ENCODE results near the gene DAAM2. TPM values are rescaled to one million over a fixed set of nuclear protein-coding genes. Genes with fewer than 3 reads are reported as not detected.

The DAAM2 gene
- total and polyA plus RNA-seq, 2 donors (not counting 1 experiment from before 2014, with no cell fraction given): 41.5 to 48.2 TPM

GRCh38 chr6:39947611-39948068, 155.5 kb downstream of the DAAM2 start:
- no peaks in the 10 kb centered on the region for H4K20me1 ChIP-seq (ENCODE audit: control insufficient read depth, extremely low read depth, insufficient read depth, low read length)
- H3K4me3 ChIP-seq (replicated peaks in 1 of 4; ENCODE audit: control extremely low read depth in 1 of 4, insufficient read depth in 1 of 4, low read depth in 3 of 4, low read length in 4 of 4): no peak overlapping the region
- no peak overlapping the region for H3K9ac ChIP-seq (ENCODE audit: insufficient read depth, low read length)
- no peak for DNase-seq (ENCODE audit: low read depth in 2 of 2)
- no peaks in the 10 kb centered on the region for H3K9me3 ChIP-seq (ENCODE audit: control insufficient read depth, insufficient read depth, low read depth, low read length)
- no peak overlapping the region for H3K27ac ChIP-seq (ENCODE audit: insufficient read depth, low read length)
- no peak overlapping the region for H2AFZ ChIP-seq (ENCODE audit: low read length)
- peaks cover 2% of the 10 kb centered on the region for H3K27me3 ChIP-seq (ENCODE audit: control insufficient read depth, insufficient read depth, low read length)
- no peak for TF ChIP-seq EZH2 (IDR thresholded peaks at IDR 0.05; ENCODE audit: low read length, missing control alignments)
- TF ChIP-seq CTCF (conservative IDR thresholded peaks at IDR 0.05 in 1 of 2, IDR thresholded peaks at IDR 0.05 in 1 of 2; ENCODE audit: low read depth in 1 of 2, low read length in 2 of 2): no peak
- no peaks in the 10 kb centered on the region for H3K79me2 ChIP-seq (ENCODE audit: control insufficient read depth, insufficient read depth, low read length)
- no peaks in the 10 kb centered on the region for H3K4me1 ChIP-seq (ENCODE audit: control insufficient read depth, extremely low read depth, insufficient read depth, low read length)
- no peak overlapping the region for H3K4me2 ChIP-seq (ENCODE audit: extremely low read depth, insufficient read depth, low read length)
- H3K36me3 ChIP-seq (ENCODE audit: control insufficient read depth, insufficient read depth, low read length): no peaks in the 10 kb centered on the region

- no peaks in the 10 kb centered on the region for H3K9me3 ChIP-seq (ENCODE audit: control insufficient read depth, insufficient read depth, low read depth, low read length)
- no peak overlapping the region for H3K4me2 ChIP-seq (ENCODE audit: extremely low read depth, insufficient read depth, low read length)
- peaks cover 2% of the 10 kb centered on the region for H3K27me3 ChIP-seq (ENCODE audit: control insufficient read depth, insufficient read depth, low read length)
- no peak overlapping the region for H3K4me3 ChIP-seq (replicated peaks in 1 of 4; ENCODE audit: control extremely low read depth in 1 of 4, insufficient read depth in 1 of 4, low read depth in 3 of 4, low read length in 4 of 4)
- H3K79me2 ChIP-seq (ENCODE audit: control insufficient read depth, insufficient read depth, low read length): no peaks in the 10 kb centered on the region
- H2AFZ ChIP-seq (ENCODE audit: low read length): no peak overlapping the region
- TF ChIP-seq CTCF (conservative IDR thresholded peaks at IDR 0.05 in 1 of 2, IDR thresholded peaks at IDR 0.05 in 1 of 2; ENCODE audit: low read depth in 1 of 2, low read length in 2 of 2) (no peak), EZH2 (IDR thresholded peaks at IDR 0.05; ENCODE audit: low read length, missing control alignments) (no peak)
- DNase-seq (ENCODE audit: low read depth in 2 of 2): no peak
- no peak overlapping the region for H3K27ac ChIP-seq (ENCODE audit: insufficient read depth, low read length)
- no peak overlapping the region for H3K9ac ChIP-seq (ENCODE audit: insufficient read depth, low read length)
- H3K36me3 ChIP-seq (ENCODE audit: control insufficient read depth, insufficient read depth, low read length): no peaks in the 10 kb centered on the region
- H4K20me1 ChIP-seq (ENCODE audit: control insufficient read depth, extremely low read depth, insufficient read depth, low read length): no peaks in the 10 kb centered on the region
- no peaks in the 10 kb centered on the region for H3K4me1 ChIP-seq (ENCODE audit: control insufficient read depth, extremely low read depth, insufficient read depth, low read length)
Observed at GRCh38 chr6:39948199-39948791, 156.1 kb downstream of the DAAM2 start.

- no peak overlapping the region for H3K9ac ChIP-seq (ENCODE audit: insufficient read depth, low read length)
- peaks cover 2% of the 10 kb centered on the region for H3K27me3 ChIP-seq (ENCODE audit: control insufficient read depth, insufficient read depth, low read length)
- no peak overlapping the region for H3K4me2 ChIP-seq (ENCODE audit: extremely low read depth, insufficient read depth, low read length)
- DNase-seq (ENCODE audit: low read depth in 2 of 2): no peak
- no peak overlapping the region for H3K27ac ChIP-seq (ENCODE audit: insufficient read depth, low read length)
- no peaks in the 10 kb centered on the region for H3K79me2 ChIP-seq (ENCODE audit: control insufficient read depth, insufficient read depth, low read length)
- H2AFZ ChIP-seq (ENCODE audit: low read length): no peak overlapping the region
- no peaks in the 10 kb centered on the region for H3K4me1 ChIP-seq (ENCODE audit: control insufficient read depth, extremely low read depth, insufficient read depth, low read length)
- H4K20me1 ChIP-seq (ENCODE audit: control insufficient read depth, extremely low read depth, insufficient read depth, low read length): no peaks in the 10 kb centered on the region
- H3K4me3 ChIP-seq (replicated peaks in 1 of 4; ENCODE audit: control extremely low read depth in 1 of 4, insufficient read depth in 1 of 4, low read depth in 3 of 4, low read length in 4 of 4): no peak overlapping the region
- TF ChIP-seq CTCF (conservative IDR thresholded peaks at IDR 0.05 in 1 of 2, IDR thresholded peaks at IDR 0.05 in 1 of 2; ENCODE audit: low read depth in 1 of 2, low read length in 2 of 2): no peak
- TF ChIP-seq EZH2 (IDR thresholded peaks at IDR 0.05; ENCODE audit: low read length, missing control alignments): no peak
- no peaks in the 10 kb centered on the region for H3K9me3 ChIP-seq (ENCODE audit: control insufficient read depth, insufficient read depth, low read depth, low read length)
- no peaks in the 10 kb centered on the region for H3K36me3 ChIP-seq (ENCODE audit: control insufficient read depth, insufficient read depth, low read length)
Observed at GRCh38 chr6:39950125-39950720, 158.0 kb downstream of the DAAM2 start.
